Measurements from ENCODE around the gene DMPK.

Gene DMPK

DNA sequence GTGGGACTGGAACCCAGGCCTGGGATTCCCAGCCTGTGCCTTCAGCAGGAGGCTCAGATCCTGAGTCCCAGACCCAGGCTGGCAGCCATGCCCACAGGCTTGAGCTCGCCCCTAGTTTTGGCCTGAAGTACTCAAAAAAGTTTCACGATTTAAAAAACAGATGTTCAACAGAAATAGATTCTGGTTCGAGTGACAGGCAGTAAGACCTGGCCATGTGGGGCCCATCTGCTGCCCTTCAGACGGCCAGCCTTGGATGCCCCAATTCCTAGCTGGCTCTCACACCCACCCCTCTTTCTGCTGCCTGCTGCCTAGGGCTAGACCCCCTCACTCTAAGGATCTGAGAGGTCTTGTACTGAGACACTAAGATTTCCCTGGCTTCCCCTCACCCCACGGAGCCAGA is 2.8 kb upstream of the DMPK start:
- DNase-seq = no peak

- no peak for DNase-seq
These were observed 1.8 kb upstream of the DMPK start for GRCh38 chr19:45784096-45784495.

GRCh38 chr19:45782820-45783785 is 813 bp upstream of the DMPK start:
- peak; percentile 53 for DNase-seq

DNA sequence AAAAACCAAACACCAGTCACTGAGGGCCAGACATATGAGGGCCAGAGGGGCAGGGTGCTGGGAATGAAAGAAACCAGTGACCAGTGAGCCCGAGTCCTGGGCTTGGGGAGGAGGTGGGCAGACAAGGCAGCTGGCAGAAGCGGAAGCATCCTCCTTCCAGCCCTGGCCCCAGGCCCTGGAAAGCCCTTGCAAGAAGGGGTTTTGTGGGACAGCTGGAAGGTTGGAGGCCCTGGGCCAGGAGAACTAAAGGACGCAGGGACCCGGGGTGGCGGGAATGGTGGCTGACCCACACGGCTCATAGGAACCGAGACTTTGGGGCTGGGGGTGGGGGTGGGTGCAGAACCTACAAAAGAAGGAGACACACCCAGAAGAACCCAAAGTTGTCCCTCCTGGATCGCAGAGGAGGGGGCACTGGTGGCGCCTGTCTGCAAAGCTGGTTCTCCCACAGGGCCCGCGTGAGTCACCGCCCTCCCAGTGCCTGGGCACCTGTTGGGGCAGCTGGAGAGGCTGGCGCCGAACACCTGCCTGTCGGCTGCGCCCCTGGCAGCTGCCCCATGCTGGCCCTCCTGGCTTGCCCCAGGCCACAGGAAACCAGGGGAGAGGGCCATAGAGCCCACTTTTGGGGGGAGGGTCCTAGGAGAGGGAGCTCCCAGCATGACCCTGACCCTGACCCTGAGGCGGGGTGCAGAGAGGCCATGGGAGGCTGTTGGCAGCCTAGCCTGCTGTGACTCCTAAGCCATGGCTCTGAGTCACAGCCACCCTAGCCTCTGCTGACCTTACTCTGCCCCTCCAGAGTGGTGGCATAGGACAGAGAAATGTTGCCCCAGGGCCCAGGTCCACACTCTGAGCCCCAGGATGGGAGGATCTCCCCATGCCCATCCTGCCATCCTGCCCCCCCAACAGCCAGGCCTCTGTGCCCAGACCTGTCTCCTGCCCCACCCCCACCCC is 802 bp downstream of the DMPK start:
- no peak for DNase-seq

GRCh38 chr19:45780448-45781213 is 1.7 kb downstream of the DMPK start:
- DNase-seq = no peak

- DNase-seq = no peak
These were observed 2.2 kb downstream of the DMPK start for GRCh38 chr19:45780146-45780447.

DNA sequence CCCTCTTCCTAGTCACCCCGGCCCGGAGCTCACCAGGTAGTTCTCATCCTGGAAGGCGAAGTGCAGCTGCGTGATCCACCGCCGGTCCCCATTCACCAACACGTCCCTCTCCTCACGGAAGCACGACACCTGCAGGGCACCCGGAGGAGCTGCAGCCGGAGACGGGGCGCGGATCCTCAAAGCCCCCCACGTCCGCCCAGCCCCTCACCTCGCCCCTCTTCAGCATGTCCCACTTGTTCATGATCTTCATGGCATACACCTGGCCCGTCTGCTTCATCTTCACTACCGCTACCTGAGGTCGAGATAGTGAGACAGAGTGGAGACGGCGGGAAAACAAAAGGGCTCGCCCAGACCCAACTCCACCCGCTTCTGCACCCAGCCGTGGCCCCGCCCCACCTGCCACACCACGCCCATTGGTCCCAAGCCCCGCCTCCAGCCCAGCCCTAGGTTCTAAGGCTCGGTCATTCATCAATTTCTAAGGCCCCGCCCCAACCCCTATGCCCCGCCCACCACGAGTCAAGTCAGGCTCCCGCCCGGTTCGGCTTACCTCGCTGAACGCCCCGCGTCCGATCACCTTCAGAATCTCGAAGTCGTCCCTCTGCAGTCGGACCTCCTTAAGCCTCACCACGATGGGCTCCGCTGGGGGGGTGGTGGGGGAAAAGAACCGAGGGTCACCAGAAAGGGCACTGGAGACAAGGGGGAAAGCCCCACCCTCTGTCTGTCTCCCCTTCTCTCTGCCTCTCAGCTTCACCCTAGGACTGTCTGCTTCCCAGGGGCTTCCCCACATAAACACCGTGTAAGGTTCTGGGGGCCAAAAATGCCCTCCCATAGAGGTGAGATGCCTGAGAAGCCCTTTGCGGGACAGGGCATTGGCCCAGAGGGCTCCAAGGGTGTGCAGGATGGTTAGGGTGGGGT is 2.8 kb downstream of the DMPK start:
- DNase-seq = peak; percentile 48

GRCh38 chr19:45778010-45778661 is 4.2 kb downstream of the DMPK start:
- no peak for DNase-seq

DNA sequence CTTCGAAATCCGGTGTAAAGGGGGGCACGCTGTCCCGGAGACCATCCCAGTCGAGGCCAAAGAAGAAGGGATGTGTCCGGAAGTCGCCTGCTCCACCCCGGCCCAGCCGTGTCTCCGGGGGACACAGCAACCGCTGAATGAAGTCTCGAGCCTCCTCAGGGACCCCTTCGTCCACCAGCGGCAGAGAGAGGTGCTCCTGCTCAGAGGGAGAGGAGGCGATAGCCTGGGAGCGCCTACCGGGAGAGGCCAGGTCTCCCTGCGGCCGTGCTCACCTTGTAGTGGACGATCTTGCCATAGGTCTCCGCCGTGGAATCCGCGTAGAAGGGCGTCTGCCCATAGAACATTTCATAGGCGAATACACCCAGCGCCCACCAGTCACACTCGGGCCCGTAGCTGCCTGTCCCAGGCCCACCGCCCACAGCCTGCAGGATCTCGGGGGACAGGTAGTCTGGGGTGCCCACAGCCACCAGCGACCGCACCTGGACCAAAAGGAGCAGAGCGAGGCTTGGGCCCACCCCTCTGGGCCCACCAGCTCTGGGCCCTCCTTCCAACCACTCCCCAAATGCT is 4.8 kb downstream of the DMPK start:
- DNase-seq = no peak

GRCh38 chr19:45774765-45775164 is 7.5 kb downstream of the DMPK start:
- no peak for DNase-seq

DNA sequence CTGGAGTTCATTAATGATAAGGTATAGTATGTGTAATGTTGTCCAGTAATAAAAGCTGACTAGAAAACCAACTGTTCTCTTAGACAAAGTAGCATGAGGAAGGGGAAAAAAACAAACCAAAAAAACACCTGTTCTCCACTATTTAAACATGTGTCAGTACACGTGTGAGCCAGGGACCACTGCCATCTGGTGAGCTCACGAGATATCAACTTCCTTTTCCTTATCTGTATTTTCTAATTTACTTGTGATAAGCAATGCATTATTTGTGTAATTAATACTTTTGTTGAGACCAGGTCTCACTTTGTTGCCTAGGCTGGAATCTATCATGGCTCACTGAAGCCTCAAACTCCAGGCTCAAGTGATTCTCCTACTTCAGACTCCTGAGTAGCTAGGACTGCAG is 8.9 kb downstream of the DMPK start:
- DNase-seq = no peak

- DNase-seq = no peak
These were observed 9.4 kb downstream of the DMPK start for GRCh38 chr19:45772912-45773311.

DNA sequence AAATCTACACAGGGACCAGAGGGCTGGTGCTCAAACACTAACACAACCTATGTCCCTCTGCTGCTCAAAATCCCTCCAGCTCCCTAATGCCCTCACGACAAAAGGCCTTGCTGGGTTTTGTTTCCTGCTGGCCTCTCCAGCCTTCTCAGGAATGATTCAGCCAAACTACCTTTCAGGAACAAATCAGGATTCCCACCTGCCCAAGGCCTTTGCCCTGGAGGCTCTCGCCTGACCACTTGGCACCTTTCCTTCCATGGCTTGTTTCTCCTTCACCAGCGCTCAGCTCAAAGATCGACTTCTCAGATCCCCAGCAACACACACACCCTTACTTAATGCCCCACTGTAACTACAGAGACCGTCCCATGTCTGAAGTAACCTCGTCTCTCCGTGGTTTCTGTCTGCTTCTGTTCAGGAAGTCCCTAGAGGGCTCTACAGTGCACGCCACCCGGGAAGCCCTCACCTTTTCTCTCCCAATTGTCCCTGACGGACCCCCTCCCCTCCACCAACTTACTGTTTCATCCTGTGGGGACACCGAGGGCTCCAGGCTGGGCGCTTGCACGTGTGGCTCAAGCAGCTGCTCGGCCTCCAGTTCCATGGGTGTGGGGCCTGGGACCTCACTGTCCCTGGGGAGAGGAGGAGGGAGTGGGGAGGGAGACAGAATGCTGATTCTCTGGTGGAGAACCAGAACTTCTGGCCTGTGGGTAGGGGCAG is 10.0 kb downstream of the DMPK start:
- DNase-seq = no peak

DNA sequence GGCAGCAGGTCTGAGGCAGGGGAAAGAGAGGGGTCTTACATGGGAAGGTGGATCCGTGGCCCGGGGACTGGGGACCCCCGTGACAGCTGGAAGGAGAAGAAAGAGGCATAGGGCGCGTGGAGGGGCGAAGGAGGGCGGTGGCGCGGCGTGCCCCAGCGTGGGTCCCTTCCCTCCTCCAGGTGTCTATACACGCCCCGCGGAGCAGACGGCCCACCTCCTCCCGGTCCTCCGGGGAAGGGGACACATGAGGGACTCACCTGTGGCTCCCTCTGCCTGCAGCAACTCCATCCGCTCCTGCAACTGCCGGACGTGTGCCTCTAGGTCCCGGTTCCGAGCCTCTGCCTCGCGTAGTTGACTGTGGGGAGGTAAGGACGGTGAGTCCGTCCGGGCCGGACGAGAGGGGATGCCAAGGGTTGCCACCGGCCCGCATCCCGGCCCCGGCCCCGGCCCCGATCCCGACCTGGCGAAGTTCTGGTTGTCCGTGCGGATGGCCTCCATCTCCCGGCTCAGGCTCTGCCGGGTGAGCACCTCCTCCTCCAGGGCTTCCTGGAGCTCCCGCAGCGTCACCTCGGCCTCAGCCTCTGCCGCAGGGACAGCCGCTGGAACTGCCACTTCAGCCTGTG is 10.9 kb downstream of the DMPK start:
- no peak for DNase-seq

- peak; percentile 98 for DNase-seq
These were observed 11.8 kb downstream of the DMPK start for GRCh38 chr19:45770192-45771101.

GRCh38 chr19:45769821-45770191 is 12.5 kb downstream of the DMPK start:
- no peak for DNase-seq

DNA sequence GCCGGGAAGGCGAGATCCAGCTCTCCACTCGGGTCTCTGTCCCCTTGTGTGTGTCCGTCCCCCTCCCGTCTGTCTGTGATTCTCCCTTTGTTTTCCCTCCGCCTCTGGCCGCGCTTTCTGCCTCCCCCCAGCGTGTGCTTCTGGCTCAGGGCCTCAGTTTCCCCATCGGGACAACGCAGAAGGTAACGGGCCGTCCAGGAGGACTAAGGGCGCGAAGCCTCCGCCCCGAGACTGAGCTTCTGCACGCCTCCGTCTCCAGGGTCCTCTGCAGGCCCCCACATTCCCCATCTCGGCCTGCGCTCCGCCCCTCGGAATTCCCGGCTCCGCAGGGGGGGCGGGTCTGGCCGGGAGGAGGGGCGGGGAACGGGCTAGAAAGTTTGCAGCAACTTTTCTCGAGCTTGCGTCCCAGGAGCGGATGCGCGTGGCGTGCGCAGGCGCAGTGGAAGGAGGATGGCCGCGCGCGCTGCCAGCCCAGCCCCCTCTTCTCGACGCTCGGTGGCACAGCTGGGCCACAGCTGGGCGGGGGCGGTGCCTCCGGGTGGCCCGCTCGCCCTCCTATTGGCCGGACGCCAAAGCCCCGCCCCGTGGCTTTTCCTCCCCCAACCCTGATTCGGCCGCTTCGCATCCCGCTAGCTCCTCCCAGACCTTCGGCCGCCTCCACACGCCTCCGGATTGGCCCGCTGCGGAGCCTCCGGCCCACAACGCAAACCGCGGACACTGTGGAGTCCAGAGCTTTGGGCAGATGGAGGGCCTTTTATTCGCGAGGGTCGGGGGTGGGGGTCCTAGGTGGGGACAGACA is 13.1 kb downstream of the DMPK start, which contains the start of gene SIX5:
Gene SIX5, minus strand, starts transcription at position 269 of the 799 bp plus-strand sequence. CDS start 408 bp downstream, outside the sequence.
- DNase-seq = peak; percentile 99

DNA sequence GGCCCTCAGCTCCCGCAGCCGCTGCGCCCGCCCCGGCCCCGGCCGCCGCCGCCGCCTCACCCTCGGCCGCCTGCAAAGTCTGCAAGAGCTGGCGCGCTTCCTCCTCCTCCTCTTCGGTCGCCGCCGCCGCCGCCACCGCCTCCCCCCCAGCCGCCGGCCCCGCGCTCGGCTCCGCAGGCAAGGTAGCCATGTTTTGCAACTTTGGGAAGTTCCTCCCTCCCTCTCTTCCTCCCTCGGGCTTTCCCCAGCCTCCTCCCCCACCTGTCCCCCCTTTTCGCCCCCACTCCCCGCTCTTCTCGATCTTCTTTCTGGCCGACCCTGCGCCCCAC is 13.7 kb downstream of the DMPK start:
- DNase-seq = peak; percentile 51
